NT2/D1 (cell line): Measurements from ENCODE around the gene CLDN5.

Experiments
- YY1 ChIP-seq: IDR thresholded peaks from 2 replicates; pipeline ENCODE4 v1.6.1; 2011; ENCODE audit not compliant: insufficient read length, insufficient read depth
- ZNF274 ChIP-seq: IDR thresholded peaks from 2 replicates; pipeline ENCODE4 v1.6.1; 2011; ENCODE audit warnings: mild to moderate bottlenecking, low read depth, low read length

- TF ChIP-seq ZNF274 (no peak), YY1 (no peak)
These were observed 25.4 kb downstream of the CLDN5 start for GRCh38 chr22:19498866-19499190.
